ENCODE results near the gene APBA1. TPM values are rescaled to one million over a fixed set of nuclear protein-coding genes. Genes with fewer than 3 reads are reported as not detected.

Gene APBA1
- total RNA-seq, 1 experiment from 2014 or later = not detected

DNA sequence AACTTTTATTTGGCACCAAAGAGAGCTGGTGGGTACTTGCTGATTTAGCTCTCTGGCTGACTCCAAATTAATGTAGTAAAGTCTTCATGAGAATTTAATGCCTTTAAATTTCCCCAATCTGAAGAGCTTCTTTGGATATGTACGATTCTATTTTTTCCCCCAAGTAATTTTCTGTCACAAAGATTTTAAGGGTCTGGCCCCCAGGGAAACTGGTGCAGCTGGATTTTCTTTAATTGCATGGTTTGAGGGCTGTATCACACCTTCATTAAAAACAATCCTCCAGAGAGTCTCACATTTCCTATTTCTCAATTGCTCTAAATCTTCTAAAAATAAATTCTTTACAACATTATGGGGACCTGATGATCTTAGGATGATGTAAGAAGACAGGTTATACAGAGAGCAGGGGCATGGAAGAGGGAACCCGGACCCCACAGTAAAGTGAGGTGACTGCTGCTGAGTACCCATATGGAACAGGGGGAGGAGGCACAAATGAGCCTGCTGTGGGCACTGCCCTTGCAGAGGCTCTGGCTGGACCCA lies 188.2 kb downstream of the APBA1 start:
- Histone ChIP-seq H3K36me3 (ENCODE audit: insufficient read depth, low read length) (no peaks in the 10 kb centered on the region), H3K9ac (ENCODE audit: low read length) (no peak overlapping the region), H4K20me1 (ENCODE audit: insufficient read depth, low read depth, low read length) (no peaks in the 10 kb centered on the region), H3K4me2 (ENCODE audit: low read depth, low read length, poor library complexity, severe bottlenecking) (no peak overlapping the region), H3K27me3 (ENCODE audit: low read length) (no peaks in the 10 kb centered on the region), H3K9me3 (ENCODE audit: low read length) (no peaks in the 10 kb centered on the region), H2AFZ (ENCODE audit: low read length) (no peak overlapping the region), H3K79me2 (ENCODE audit: low read length) (no peaks in the 10 kb centered on the region), H3K4me1 (ENCODE audit: low read length) (no peaks in the 10 kb centered on the region), H3K9me2 (replicated peaks; ENCODE audit: insufficient read depth, low read length) (no peaks in the 10 kb centered on the region), H3K27ac (ENCODE audit: low read length) (no peak overlapping the region), H3K4me3 (ENCODE audit: low read length) (no peak overlapping the region)
- DNase-seq = peak; percentile 31

DNA sequence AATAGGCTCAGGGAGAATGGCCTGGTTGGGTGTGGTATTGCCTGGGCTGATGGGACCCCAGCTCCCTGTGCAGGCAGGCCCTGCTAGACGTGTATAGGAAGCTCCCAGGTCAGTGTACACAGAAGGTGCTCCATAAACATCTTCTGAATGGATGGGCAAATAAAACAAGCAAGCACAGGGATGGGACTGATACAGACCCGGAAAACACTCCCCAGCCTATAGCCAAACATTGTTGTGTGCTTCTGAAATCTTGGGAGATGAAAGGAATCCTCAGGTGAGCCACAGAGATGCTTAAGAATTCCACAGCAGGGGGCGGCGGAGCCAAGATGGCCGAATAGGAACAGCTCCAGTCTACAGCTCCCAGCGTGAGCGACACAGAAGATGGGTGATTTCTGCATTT lies 195.4 kb downstream of the APBA1 start:
- no peak overlapping the region for H2AFZ ChIP-seq (ENCODE audit: low read length)
- H3K9ac ChIP-seq (ENCODE audit: low read length) = no peak overlapping the region
- no peaks in the 10 kb centered on the region for H3K9me3 ChIP-seq (ENCODE audit: low read length)
- H3K4me2 ChIP-seq (ENCODE audit: low read depth, low read length, poor library complexity, severe bottlenecking) = no peak overlapping the region
- no peak overlapping the region for H3K4me3 ChIP-seq (ENCODE audit: low read length)
- H3K9me2 ChIP-seq (replicated peaks; ENCODE audit: insufficient read depth, low read length) = no peaks in the 10 kb centered on the region
- H3K27ac ChIP-seq (ENCODE audit: low read length) = no peak overlapping the region
- no peaks in the 10 kb centered on the region for H3K79me2 ChIP-seq (ENCODE audit: low read length)
- H3K27me3 ChIP-seq (ENCODE audit: low read length) = no peaks in the 10 kb centered on the region
- no peaks in the 10 kb centered on the region for H3K4me1 ChIP-seq (ENCODE audit: low read length)
- H4K20me1 ChIP-seq (ENCODE audit: insufficient read depth, low read depth, low read length) = no peaks in the 10 kb centered on the region
- DNase-seq = no peak
- no peaks in the 10 kb centered on the region for H3K36me3 ChIP-seq (ENCODE audit: insufficient read depth, low read length)

DNA sequence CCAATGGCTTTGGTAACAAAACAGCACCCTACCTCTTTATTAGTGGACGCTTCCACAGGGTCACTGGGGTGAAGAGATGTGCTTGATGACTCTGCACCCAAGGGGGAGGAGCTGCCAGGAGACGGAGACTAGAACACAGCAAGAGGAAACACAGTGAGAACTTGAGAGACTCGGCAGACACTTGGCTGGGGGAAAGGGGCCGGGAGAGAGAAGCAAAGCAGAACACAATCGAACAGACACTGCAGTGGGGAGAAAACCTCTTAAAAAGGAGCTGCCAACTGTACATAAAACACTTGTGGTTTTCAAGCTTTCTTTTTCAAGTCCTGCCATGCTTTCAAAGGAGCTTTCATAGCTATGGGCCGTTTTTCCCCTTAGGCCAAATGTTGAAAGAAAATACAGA lies 196.2 kb downstream of the APBA1 start:
- DNase-seq = no peak
- Histone ChIP-seq H3K9ac (ENCODE audit: low read length) (no peak overlapping the region), H3K27ac (ENCODE audit: low read length) (no peak overlapping the region), H3K9me2 (replicated peaks; ENCODE audit: insufficient read depth, low read length) (no peaks in the 10 kb centered on the region), H3K79me2 (ENCODE audit: low read length) (no peaks in the 10 kb centered on the region), H3K4me1 (ENCODE audit: low read length) (no peaks in the 10 kb centered on the region), H2AFZ (ENCODE audit: low read length) (no peak overlapping the region), H4K20me1 (ENCODE audit: insufficient read depth, low read depth, low read length) (no peaks in the 10 kb centered on the region), H3K4me3 (ENCODE audit: low read length) (no peak overlapping the region), H3K4me2 (ENCODE audit: low read depth, low read length, poor library complexity, severe bottlenecking) (no peak overlapping the region), H3K9me3 (ENCODE audit: low read length) (no peaks in the 10 kb centered on the region), H3K27me3 (ENCODE audit: low read length) (no peaks in the 10 kb centered on the region), H3K36me3 (ENCODE audit: insufficient read depth, low read length) (no peaks in the 10 kb centered on the region)

DNA sequence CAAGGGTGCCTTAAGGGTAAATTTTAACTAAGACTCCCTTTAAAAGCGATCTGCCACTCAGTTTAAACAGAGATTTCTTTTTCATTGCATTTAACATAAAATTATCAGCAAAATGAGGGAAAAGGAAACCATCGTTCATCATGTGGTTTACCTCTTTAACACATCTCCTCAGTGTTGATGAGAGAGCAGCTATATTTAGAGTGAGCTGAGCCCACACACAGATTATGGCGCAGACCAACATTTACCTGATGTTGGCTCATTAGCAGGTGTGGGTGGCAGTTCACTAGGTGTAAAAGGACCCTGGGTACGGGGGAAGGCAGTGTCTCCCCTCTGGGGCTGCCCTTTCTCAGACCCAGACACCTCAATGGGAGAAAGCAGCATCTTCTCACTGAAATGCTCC lies 197.3 kb downstream of the APBA1 start:
- Histone ChIP-seq H3K36me3 (ENCODE audit: insufficient read depth, low read length) (no peaks in the 10 kb centered on the region), H3K27ac (ENCODE audit: low read length) (no peak overlapping the region), H2AFZ (ENCODE audit: low read length) (no peak overlapping the region), H3K79me2 (ENCODE audit: low read length) (no peaks in the 10 kb centered on the region), H3K4me1 (ENCODE audit: low read length) (no peaks in the 10 kb centered on the region), H3K4me3 (ENCODE audit: low read length) (no peak overlapping the region), H3K9ac (ENCODE audit: low read length) (no peak overlapping the region), H3K4me2 (ENCODE audit: low read depth, low read length, poor library complexity, severe bottlenecking) (no peak overlapping the region), H3K9me2 (replicated peaks; ENCODE audit: insufficient read depth, low read length) (no peaks in the 10 kb centered on the region), H3K27me3 (ENCODE audit: low read length) (no peaks in the 10 kb centered on the region), H4K20me1 (ENCODE audit: insufficient read depth, low read depth, low read length) (no peaks in the 10 kb centered on the region), H3K9me3 (ENCODE audit: low read length) (no peaks in the 10 kb centered on the region)
- DNase-seq = no peak

DNA sequence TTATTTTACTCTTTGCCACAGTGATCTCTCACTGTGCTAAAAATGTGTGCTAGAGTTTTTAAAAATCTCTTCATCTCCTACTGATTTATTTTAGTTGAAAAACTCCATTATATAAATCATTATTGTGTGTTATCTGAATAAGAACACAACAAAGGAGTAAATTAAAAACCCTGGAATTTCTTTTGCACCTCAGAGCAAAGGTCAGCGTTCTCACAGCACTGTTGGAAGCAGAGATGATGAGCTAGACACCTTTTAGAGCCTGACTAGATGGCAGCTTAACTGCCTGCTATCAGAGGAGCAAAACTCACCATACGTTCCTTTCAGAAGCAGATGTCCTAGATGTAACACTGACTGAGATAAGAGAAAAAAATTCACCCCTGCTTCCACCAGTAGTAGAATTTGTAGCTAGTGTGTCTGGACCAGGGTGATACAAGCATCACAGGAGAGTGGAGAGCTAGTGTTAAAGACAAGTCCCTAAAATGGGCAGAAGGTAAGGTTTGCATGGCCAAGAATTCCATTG lies 200.0 kb downstream of the APBA1 start:
- Histone ChIP-seq H3K27me3 (ENCODE audit: low read length) (no peaks in the 10 kb centered on the region), H4K20me1 (ENCODE audit: insufficient read depth, low read depth, low read length) (no peaks in the 10 kb centered on the region), H3K9ac (ENCODE audit: low read length) (no peak overlapping the region), H3K9me2 (replicated peaks; ENCODE audit: insufficient read depth, low read length) (no peaks in the 10 kb centered on the region), H3K4me1 (ENCODE audit: low read length) (no peaks in the 10 kb centered on the region), H3K79me2 (ENCODE audit: low read length) (no peaks in the 10 kb centered on the region), H3K36me3 (ENCODE audit: insufficient read depth, low read length) (no peaks in the 10 kb centered on the region), H2AFZ (ENCODE audit: low read length) (no peak overlapping the region), H3K4me3 (ENCODE audit: low read length) (no peak overlapping the region), H3K4me2 (ENCODE audit: low read depth, low read length, poor library complexity, severe bottlenecking) (no peak overlapping the region), H3K9me3 (ENCODE audit: low read length) (no peaks in the 10 kb centered on the region), H3K27ac (ENCODE audit: low read length) (no peak overlapping the region)
- DNase-seq = no peak

- no peak for DNase-seq
- Histone ChIP-seq H3K4me3 (ENCODE audit: low read length) (no peak overlapping the region), H3K9me3 (ENCODE audit: low read length) (no peaks in the 10 kb centered on the region), H3K4me2 (ENCODE audit: low read depth, low read length, poor library complexity, severe bottlenecking) (no peak overlapping the region), H3K4me1 (ENCODE audit: low read length) (no peaks in the 10 kb centered on the region), H3K9me2 (replicated peaks; ENCODE audit: insufficient read depth, low read length) (no peaks in the 10 kb centered on the region), H3K36me3 (ENCODE audit: insufficient read depth, low read length) (no peaks in the 10 kb centered on the region), H3K9ac (ENCODE audit: low read length) (no peak overlapping the region), H3K79me2 (ENCODE audit: low read length) (no peaks in the 10 kb centered on the region), H4K20me1 (ENCODE audit: insufficient read depth, low read depth, low read length) (no peaks in the 10 kb centered on the region), H3K27ac (ENCODE audit: low read length) (no peak overlapping the region), H2AFZ (ENCODE audit: low read length) (no peak overlapping the region), H3K27me3 (ENCODE audit: low read length) (no peaks in the 10 kb centered on the region)
Observed at GRCh38 chr9:69471433-69471832, 200.7 kb downstream of the APBA1 start.

GRCh38 chr9:69470186-69470977 lies 201.8 kb downstream of the APBA1 start:
- Histone ChIP-seq H3K4me2 (ENCODE audit: low read depth, low read length, poor library complexity, severe bottlenecking) (no peak overlapping the region), H3K9me2 (replicated peaks; ENCODE audit: insufficient read depth, low read length) (no peaks in the 10 kb centered on the region), H3K27ac (ENCODE audit: low read length) (no peak overlapping the region), H4K20me1 (ENCODE audit: insufficient read depth, low read depth, low read length) (no peaks in the 10 kb centered on the region), H3K9me3 (ENCODE audit: low read length) (no peaks in the 10 kb centered on the region), H3K79me2 (ENCODE audit: low read length) (no peaks in the 10 kb centered on the region), H3K4me3 (ENCODE audit: low read length) (no peak overlapping the region), H3K27me3 (ENCODE audit: low read length) (no peaks in the 10 kb centered on the region), H3K9ac (ENCODE audit: low read length) (no peak overlapping the region), H3K36me3 (ENCODE audit: insufficient read depth, low read length) (no peaks in the 10 kb centered on the region), H2AFZ (ENCODE audit: low read length) (no peak overlapping the region), H3K4me1 (ENCODE audit: low read length) (no peaks in the 10 kb centered on the region)
- peak; percentile 4 for DNase-seq

GRCh38 chr9:69469136-69469535 lies 203.0 kb downstream of the APBA1 start:
- H3K36me3 ChIP-seq (ENCODE audit: insufficient read depth, low read length) = no peaks in the 10 kb centered on the region
- no peak overlapping the region for H3K9ac ChIP-seq (ENCODE audit: low read length)
- H3K27me3 ChIP-seq (ENCODE audit: low read length) = no peaks in the 10 kb centered on the region
- H3K4me3 ChIP-seq (ENCODE audit: low read length) = no peak overlapping the region
- H2AFZ ChIP-seq (ENCODE audit: low read length) = no peak overlapping the region
- no peaks in the 10 kb centered on the region for H3K9me2 ChIP-seq (replicated peaks; ENCODE audit: insufficient read depth, low read length)
- no peaks in the 10 kb centered on the region for H3K4me1 ChIP-seq (ENCODE audit: low read length)
- DNase-seq = no peak
- no peaks in the 10 kb centered on the region for H3K79me2 ChIP-seq (ENCODE audit: low read length)
- no peaks in the 10 kb centered on the region for H3K9me3 ChIP-seq (ENCODE audit: low read length)
- no peak overlapping the region for H3K27ac ChIP-seq (ENCODE audit: low read length)
- no peaks in the 10 kb centered on the region for H4K20me1 ChIP-seq (ENCODE audit: insufficient read depth, low read depth, low read length)
- no peak overlapping the region for H3K4me2 ChIP-seq (ENCODE audit: low read depth, low read length, poor library complexity, severe bottlenecking)

Measured in Karpas-422 (cell line).